GM12891 (cell line): ENCODE results near the gene AK8.

Experiments used
- POLR2A ChIP-seq: IDR thresholded peaks from 2 replicates; pipeline ENCODE4 v1.6.1; 2011; ENCODE audit warnings: low read depth, low read length, control low read depth
- POLR2AphosphoS5 ChIP-seq: IDR thresholded peaks from 2 replicates; pipeline ENCODE4 v1.6.1; 2011; ENCODE audit warnings: low read depth, low read length, control low read depth
- SPI1 ChIP-seq: IDR thresholded peaks from 2 replicates; pipeline ENCODE4 v1.6.1; 2011; ENCODE audit warnings: low read depth, low read length, control low read depth
- TAF1 ChIP-seq: IDR thresholded peaks from 2 replicates; pipeline ENCODE4 v1.6.1; 2011; ENCODE audit warnings: low read depth, low read length, control low read depth

DNA sequence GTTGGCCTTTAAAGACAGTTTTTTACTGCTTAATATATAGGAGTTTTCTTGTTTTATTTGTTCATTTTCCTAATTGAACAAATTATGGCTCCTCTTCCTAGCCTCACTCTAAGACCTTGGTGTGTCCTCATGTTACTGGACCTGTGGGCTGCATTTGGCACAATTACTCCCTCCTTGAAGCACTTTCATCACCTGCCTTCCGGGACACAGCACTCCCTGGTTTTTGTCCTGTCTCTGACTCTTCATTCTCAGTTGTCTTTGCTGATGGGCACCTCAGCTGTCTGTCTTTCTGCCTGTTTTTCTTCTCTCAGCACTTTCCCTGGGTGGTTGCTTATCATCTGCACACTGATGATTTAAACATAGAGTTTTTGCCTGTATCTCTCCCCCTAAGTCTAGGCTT is 194.2 kb downstream of the AK8 start:
- TF ChIP-seq POLR2AphosphoS5: no peak
- no peak for TF ChIP-seq SPI1
- TF ChIP-seq POLR2A: no peak
- TF ChIP-seq TAF1: no peak
